Fibroblast of lung (primary cell): Measurements from ENCODE around the gene RBM28.

ENCODE experiments used
- CTCF ChIP-seq, 2 donors: IDR thresholded peaks in 1 of 2; conservative IDR thresholded peaks in 1 of 2; 1 replicate in 1 of 2; 2 replicates in 1 of 2; pipeline ENCODE4 v1.5.1; 2011 to 2012; ENCODE audit warnings: low read length in 2 of 2, control low read depth in 1 of 2, inconsistent platforms in 1 of 2, low read depth in 1 of 2, mild to moderate bottlenecking in 1 of 2
- EZH2 ChIP-seq: IDR thresholded peaks from 2 replicates; pipeline ENCODE4 v1.5.1; 2012; ENCODE audit warnings: low read length, control low read depth, mild to moderate bottlenecking; ENCODE audit errors: missing control alignments

GRCh38 chr7:128359336-128359735 is 15.6 kb upstream of the RBM28 start:
- no peak for TF ChIP-seq EZH2
- TF ChIP-seq CTCF (conservative IDR thresholded peaks at IDR 0.05 in 1 of 2, IDR thresholded peaks at IDR 0.05 in 1 of 2; ENCODE audit: low read depth in 1 of 2, low read length in 2 of 2) = no peak
